Neuronal stem cell (in vitro differentiated cells): Measurements from ENCODE around the gene CDH26.
"Not testable (repeated sequence)": the region's sequence is repeated elsewhere in the genome, so short reads cannot be mapped to it uniquely, and the experiment has no call there.

Source experiments
- DNase-seq: peaks from one replicate; pipeline ENCODE4 v3.0.0-alpha.2; 2013; ENCODE audit warnings: low spot score
- H2AFZ ChIP-seq: one replicate; pipeline ENCODE4 v1.6.1; 2013; ENCODE audit warnings: mild to moderate bottlenecking, low read length, inconsistent platforms
- H2AK5ac ChIP-seq: 2 replicates; pipeline ENCODE4 v1.6.1; 2013; ENCODE audit warnings: low read depth, mild to moderate bottlenecking, inconsistent platforms, low read length, moderate library complexity, mixed read lengths
- H2BK120ac ChIP-seq: 2 replicates; pipeline ENCODE4 v1.6.1; 2013; ENCODE audit warnings: low read depth, mild to moderate bottlenecking, inconsistent platforms, low read length, moderate library complexity, mixed read lengths
- H2BK12ac ChIP-seq: one replicate; pipeline ENCODE4 v1.6.1; 2013; ENCODE audit warnings: low read length, inconsistent platforms
- H2BK15ac ChIP-seq: 2 replicates; pipeline ENCODE4 v1.6.1; 2013; ENCODE audit warnings: mild to moderate bottlenecking, low read length, inconsistent platforms, mixed read lengths
- H2BK5ac ChIP-seq: one replicate; pipeline ENCODE4 v1.6.1; 2013; ENCODE audit warnings: inconsistent platforms, mild to moderate bottlenecking, low read length, moderate library complexity
- H3K14ac ChIP-seq: one replicate; pipeline ENCODE4 v1.6.1; 2013; ENCODE audit warnings: low read length, inconsistent platforms
- H3K18ac ChIP-seq: 2 replicates; pipeline ENCODE4 v1.6.1; 2013; ENCODE audit warnings: low read length, inconsistent platforms
- H3K23ac ChIP-seq: 2 replicates; pipeline ENCODE4 v1.6.1; 2013; ENCODE audit warnings: low read depth, mild to moderate bottlenecking, mixed read lengths, low read length, inconsistent platforms; ENCODE audit not compliant: poor library complexity
- H3K27ac ChIP-seq: replicated peaks from 3 replicates; pipeline ENCODE4 v1.5.1; 2013; ENCODE audit warnings: low read length, inconsistent platforms
- H3K27me3 ChIP-seq, 3 experiments: 2 replicates each; pipeline ENCODE4 v1.6.1; 2013; ENCODE audit warnings: low read length in 3 of 3, mild to moderate bottlenecking in 2 of 3, inconsistent platforms in 1 of 3, low read depth in 1 of 3, mixed read lengths in 1 of 3, moderate library complexity in 1 of 3; ENCODE audit not compliant: control insufficient read depth in 3 of 3, insufficient read depth in 3 of 3
- H3K36me3 ChIP-seq, 2 donors: replicated peaks in 1 of 2; 2 replicates each; pipeline ENCODE4 v1.6.1; 2013; ENCODE audit warnings: low read length in 2 of 2; ENCODE audit not compliant: control insufficient read depth in 2 of 2, insufficient read depth in 2 of 2
- H3K4ac ChIP-seq: 2 replicates; pipeline ENCODE4 v1.6.1; 2013; ENCODE audit warnings: inconsistent platforms, mild to moderate bottlenecking, low read length, moderate library complexity
- H3K4me1 ChIP-seq, 2 donors: 1 replicate in 1 of 2; 2 replicates in 1 of 2; pipeline ENCODE4 v1.6.1; 2013; ENCODE audit warnings: low read length in 2 of 2, low read depth in 1 of 2; ENCODE audit not compliant: control insufficient read depth in 2 of 2, insufficient read depth in 1 of 2
- H3K4me2 ChIP-seq: one replicate; pipeline ENCODE4 v1.6.1; 2013; ENCODE audit warnings: mild to moderate bottlenecking, low read length, inconsistent platforms; ENCODE audit not compliant: insufficient read depth, poor library complexity, severe bottlenecking
- H3K4me3 ChIP-seq, 2 donors: 2 replicates each; pipeline ENCODE4 v1.5.1; 2013; ENCODE audit warnings: low read length in 2 of 2, mild to moderate bottlenecking in 2 of 2, inconsistent platforms in 1 of 2, moderate library complexity in 1 of 2
- H3K79me1 ChIP-seq: one replicate; pipeline ENCODE4 v1.6.1; 2013; ENCODE audit warnings: low read depth, mild to moderate bottlenecking, inconsistent platforms, low read length, moderate library complexity
- H3K9ac ChIP-seq: one replicate; pipeline ENCODE4 v1.6.1; 2013; ENCODE audit warnings: mild to moderate bottlenecking, low read depth, low read length, inconsistent platforms; ENCODE audit not compliant: poor library complexity
- H3K9me3 ChIP-seq, 2 donors: replicated peaks in 1 of 2; 2 replicates each; pipeline versions ENCODE3 to v1.6.1; 2013; ENCODE audit warnings: low read length in 2 of 2, mild to moderate bottlenecking in 2 of 2, inconsistent platforms in 1 of 2, low read depth in 1 of 2, mixed read lengths in 1 of 2, moderate library complexity in 1 of 2; ENCODE audit not compliant: control insufficient read depth in 2 of 2, insufficient read depth in 1 of 2
- H4K8ac ChIP-seq: one replicate; pipeline ENCODE4 v1.6.1; 2013; ENCODE audit warnings: low read depth, mild to moderate bottlenecking, inconsistent platforms, low read length, moderate library complexity
- H4K91ac ChIP-seq: one replicate; pipeline ENCODE4 v1.6.1; 2013; ENCODE audit warnings: low read length, low read depth, mild to moderate bottlenecking, inconsistent platforms; ENCODE audit not compliant: poor library complexity
- WGBS, 2 donors: extraction: QIAGEN DNeasy Blood & Tissue Kit; methylation state at CpG; one replicate each; pipeline ENCODE4 v1.1.7; 2013; ENCODE audit warnings: missing lambda C conversion rate in 2 of 2, mixed read lengths in 1 of 2; ENCODE audit not compliant: insufficient read length in 2 of 2, insufficient replicate concordance in 1 of 2; ENCODE audit errors: extremely low coverage in 2 of 2; 5-methylcytosine and 5-hydroxymethylcytosine counted together

The CDH26 gene

GRCh38 chr20:60040471-60041162, 82.4 kb downstream of the CDH26 start:
- H3K9me3 ChIP-seq, result peaks cover 0 to 2% of the 10 kb centered on the region in 2 donors
- H2AFZ ChIP-seq, result no peak overlapping the region
- H2AK5ac ChIP-seq, result peak overlapping the region; percentile 15
- no peaks in the 10 kb centered on the region for H3K79me1 ChIP-seq
- no peak overlapping the region for H3K4me3 ChIP-seq
- H2BK12ac ChIP-seq, result no peak overlapping the region
- no peak overlapping the region for H3K9ac ChIP-seq
- H3K18ac ChIP-seq, result no peak overlapping the region
- H2BK15ac ChIP-seq, result no peak overlapping the region
- H3K4me2 ChIP-seq, result no peak overlapping the region
- no peaks in the 10 kb centered on the region for H3K4me1 ChIP-seq
- no peak overlapping the region for H2BK5ac ChIP-seq
- H2BK120ac ChIP-seq, result no peak overlapping the region
- peaks cover 0 to 2% (median 0%) of the 10 kb centered on the region in 3 experiments for H3K27me3 ChIP-seq
- no peaks in the 10 kb centered on the region for H3K36me3 ChIP-seq
- H3K27ac ChIP-seq, result no peak overlapping the region
- H3K23ac ChIP-seq, result no peak overlapping the region
- no CpG with 5 or more reads among the region's 8 CpGs for WGBS, 2 donors
- H4K91ac ChIP-seq, result no peak overlapping the region
- no peak overlapping the region for H4K8ac ChIP-seq
- DNase-seq, result no peak
- no peak overlapping the region for H3K14ac ChIP-seq
- H3K4ac ChIP-seq, result no peak overlapping the region

- not testable (repeated sequence) for H3K27me3 ChIP-seq, H3K4me3 ChIP-seq, H2AFZ ChIP-seq, H3K23ac ChIP-seq, H3K9me3 ChIP-seq, H2BK12ac ChIP-seq, H3K27ac ChIP-seq, H3K4me2 ChIP-seq, H2AK5ac ChIP-seq, H3K4me1 ChIP-seq, H3K4ac ChIP-seq, H4K91ac ChIP-seq, DNase-seq, H2BK120ac ChIP-seq, H3K79me1 ChIP-seq, H3K9ac ChIP-seq, H2BK15ac ChIP-seq, H3K18ac ChIP-seq, H3K36me3 ChIP-seq, H3K14ac ChIP-seq, H4K8ac ChIP-seq, H2BK5ac ChIP-seq
- no CpG with 5 or more reads among the region's 8 CpGs for WGBS, 2 donors
Observed at GRCh38 chr20:60041436-60042165, 83.4 kb downstream of the CDH26 start.

- no CpG with 5 or more reads among the region's 3 CpGs for WGBS, 2 donors
- no peaks in the 10 kb centered on the region for H3K4me1 ChIP-seq
- H4K91ac ChIP-seq, result no peak overlapping the region
- no peak overlapping the region for H3K4ac ChIP-seq
- H2BK5ac ChIP-seq, result no peak overlapping the region
- no peak overlapping the region for H3K18ac ChIP-seq
- no peak overlapping the region for H4K8ac ChIP-seq
- H3K9me3 ChIP-seq, result no peaks in the 10 kb centered on the region
- no peak overlapping the region for H3K27ac ChIP-seq
- H3K14ac ChIP-seq, result no peak overlapping the region
- H3K4me3 ChIP-seq, result no peak overlapping the region
- no peak overlapping the region for H3K4me2 ChIP-seq
- no peak overlapping the region for H2AFZ ChIP-seq
- no peak overlapping the region for H2AK5ac ChIP-seq
- no peak overlapping the region for H3K9ac ChIP-seq
- no peak overlapping the region for H3K23ac ChIP-seq
- H2BK12ac ChIP-seq, result no peak overlapping the region
- DNase-seq, result no peak
- H3K36me3 ChIP-seq, result no peaks in the 10 kb centered on the region
- H2BK120ac ChIP-seq, result no peak overlapping the region
- H3K27me3 ChIP-seq, result no peaks in the 10 kb centered on the region
- H3K79me1 ChIP-seq, result no peaks in the 10 kb centered on the region
- no peak overlapping the region for H2BK15ac ChIP-seq
Observed at GRCh38 chr20:60043435-60043834, 85.2 kb downstream of the CDH26 start.

GRCh38 chr20:60046011-60046413, 87.8 kb downstream of the CDH26 start:
- no peak overlapping the region for H3K4ac ChIP-seq
- H2BK5ac ChIP-seq, result no peak overlapping the region
- H3K18ac ChIP-seq, result no peak overlapping the region
- no peak overlapping the region for H2BK15ac ChIP-seq
- no peaks in the 10 kb centered on the region for H3K36me3 ChIP-seq
- no peak overlapping the region for H3K23ac ChIP-seq
- H3K9ac ChIP-seq, result no peak overlapping the region
- no peak overlapping the region for H2BK120ac ChIP-seq
- no CpG with 5 or more reads among the region's 4 CpGs for WGBS, 2 donors
- H2BK12ac ChIP-seq, result no peak overlapping the region
- H3K27me3 ChIP-seq, result no peaks in the 10 kb centered on the region
- H3K4me1 ChIP-seq, result no peaks in the 10 kb centered on the region
- no peak overlapping the region for H3K4me2 ChIP-seq
- no peak overlapping the region for H3K4me3 ChIP-seq
- H2AFZ ChIP-seq, result no peak overlapping the region
- no peak overlapping the region for H3K14ac ChIP-seq
- no peak overlapping the region for H4K8ac ChIP-seq
- DNase-seq, result no peak
- no peaks in the 10 kb centered on the region for H3K79me1 ChIP-seq
- no peaks in the 10 kb centered on the region for H3K9me3 ChIP-seq
- no peak overlapping the region for H4K91ac ChIP-seq
- no peak overlapping the region for H2AK5ac ChIP-seq
- no peak overlapping the region for H3K27ac ChIP-seq
